Effector memory CD4-positive, alpha-beta T cell (primary cell): ENCODE measurements around the gene PI16.

ENCODE experiments used
- DNase-seq, 3 donors: peaks; one replicate each; pipeline ENCODE4 v3.0.0-alpha.2; 2020
- H3K27ac ChIP-seq: 2 replicates; pipeline ENCODE4 v1.7.0; 2013; ENCODE audit warnings: mild to moderate bottlenecking, low read length, moderate library complexity; ENCODE audit not compliant: insufficient read depth, poor library complexity, severe bottlenecking
- H3K27me3 ChIP-seq: replicated peaks from 2 replicates; pipeline ENCODE4 v1.7.0; 2013; ENCODE audit warnings: mild to moderate bottlenecking, low read length; ENCODE audit not compliant: insufficient read depth, control insufficient read depth, poor library complexity, severe bottlenecking
- H3K36me3 ChIP-seq: 2 replicates; pipeline ENCODE4 v1.7.0; 2013; ENCODE audit warnings: mild to moderate bottlenecking, low read length, moderate library complexity; ENCODE audit not compliant: control insufficient read depth, insufficient read depth
- H3K4me1 ChIP-seq: 2 replicates; pipeline ENCODE4 v1.7.0; 2013; ENCODE audit warnings: low read length, mild to moderate bottlenecking; ENCODE audit not compliant: control insufficient read depth, insufficient read depth, poor library complexity, severe bottlenecking
- H3K4me3 ChIP-seq: 2 replicates; pipeline ENCODE4 v1.7.0; 2013; ENCODE audit warnings: low read length, low read depth, mild to moderate bottlenecking; ENCODE audit not compliant: insufficient read depth, poor library complexity, severe bottlenecking
- H3K9me3 ChIP-seq: 2 replicates; pipeline ENCODE4 v1.7.0; 2013; ENCODE audit warnings: mild to moderate bottlenecking, low read length, moderate library complexity; ENCODE audit not compliant: control insufficient read depth

PI16 gene

GRCh38 chr6:36927691-36928546 lies 26.6 kb upstream of the PI16 start:
- Histone ChIP-seq H3K4me3 (no peak overlapping the region), H3K27me3 (no peaks in the 10 kb centered on the region), H3K4me1 (no peaks in the 10 kb centered on the region), H3K36me3 (peaks cover 18% of the 10 kb centered on the region), H3K27ac (no peak overlapping the region), H3K9me3 (no peaks in the 10 kb centered on the region)
- no peak for DNase-seq

- no peak overlapping the region for H3K27ac ChIP-seq
- H3K4me1 ChIP-seq, result no peaks in the 10 kb centered on the region
- H3K4me3 ChIP-seq, result no peak overlapping the region
- DNase-seq, result no peak
- H3K9me3 ChIP-seq, result no peaks in the 10 kb centered on the region
- H3K36me3 ChIP-seq, result peaks cover 13% of the 10 kb centered on the region
- H3K27me3 ChIP-seq, result no peaks in the 10 kb centered on the region
These were observed 26.0 kb upstream of the PI16 start for GRCh38 chr6:36928547-36928918.

- Histone ChIP-seq H3K9me3 (no peaks in the 10 kb centered on the region), H3K4me1 (no peaks in the 10 kb centered on the region), H3K27me3 (no peaks in the 10 kb centered on the region), H3K4me3 (no peak overlapping the region), H3K27ac (no peak overlapping the region), H3K36me3 (peaks cover 7% of the 10 kb centered on the region)
- no peak for DNase-seq
These were observed 25.4 kb upstream of the PI16 start for GRCh38 chr6:36929152-36929551.

DNA sequence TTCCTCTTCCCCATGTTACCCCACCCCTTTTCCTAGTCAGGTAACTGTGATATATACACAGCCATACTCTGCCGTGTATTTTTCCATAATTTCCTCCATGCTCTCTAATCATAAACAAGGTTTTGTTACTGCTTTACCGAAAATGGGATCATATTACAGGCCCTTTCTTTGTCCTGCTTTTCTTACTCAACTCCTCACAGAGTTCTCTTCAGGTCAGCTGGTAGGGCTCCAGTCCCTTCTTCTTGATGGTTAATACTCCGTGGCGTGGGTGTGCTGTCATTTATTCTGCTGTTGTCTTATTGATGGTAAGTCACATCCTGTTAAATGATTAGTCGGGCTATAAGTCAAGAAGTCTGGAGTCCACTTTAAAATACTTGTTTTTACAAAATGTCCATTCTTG lies 24.9 kb upstream of the PI16 start:
- Histone ChIP-seq H3K27ac (no peak overlapping the region), H3K36me3 (peaks cover 4% of the 10 kb centered on the region), H3K4me1 (no peaks in the 10 kb centered on the region), H3K4me3 (no peak overlapping the region), H3K9me3 (no peaks in the 10 kb centered on the region), H3K27me3 (no peaks in the 10 kb centered on the region)
- no peak for DNase-seq

- no peaks in the 10 kb centered on the region for H3K9me3 ChIP-seq
- H3K27me3 ChIP-seq, result no peaks in the 10 kb centered on the region
- no peaks in the 10 kb centered on the region for H3K36me3 ChIP-seq
- no peaks in the 10 kb centered on the region for H3K4me1 ChIP-seq
- H3K4me3 ChIP-seq, result no peak overlapping the region
- no peak overlapping the region for H3K27ac ChIP-seq
- DNase-seq, result no peak
These were observed 24.1 kb upstream of the PI16 start for GRCh38 chr6:36930483-36930882.

DNA sequence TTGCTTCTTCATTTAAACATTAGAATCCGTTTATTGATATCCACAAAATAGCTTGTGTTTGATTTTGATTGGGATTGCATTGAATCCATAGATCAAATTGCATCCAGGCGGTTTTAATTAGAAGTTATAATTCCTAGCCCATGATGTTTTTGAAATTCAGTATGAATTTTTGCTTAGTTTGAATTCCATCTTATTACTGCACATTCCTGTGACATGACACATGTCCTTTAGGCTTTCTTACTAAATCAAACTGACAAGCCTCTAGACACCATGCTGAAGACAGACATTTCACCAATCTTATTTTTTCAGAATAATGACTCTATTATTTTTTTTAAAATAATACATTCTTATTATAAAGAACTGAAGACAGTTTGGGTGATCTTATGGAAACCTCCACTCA lies 21.4 kb upstream of the PI16 start:
- Histone ChIP-seq H3K9me3 (no peaks in the 10 kb centered on the region), H3K27me3 (no peaks in the 10 kb centered on the region), H3K36me3 (no peaks in the 10 kb centered on the region), H3K4me3 (no peak overlapping the region), H3K27ac (no peak overlapping the region), H3K4me1 (no peaks in the 10 kb centered on the region)
- DNase-seq, result no peak

- no peaks in the 10 kb centered on the region for H3K4me1 ChIP-seq
- no peak for DNase-seq
- H3K4me3 ChIP-seq, result no peak overlapping the region
- no peak overlapping the region for H3K27ac ChIP-seq
- H3K9me3 ChIP-seq, result no peaks in the 10 kb centered on the region
- no peaks in the 10 kb centered on the region for H3K36me3 ChIP-seq
- H3K27me3 ChIP-seq, result no peaks in the 10 kb centered on the region
These were observed 21.0 kb upstream of the PI16 start for GRCh38 chr6:36933519-36933918.

DNA sequence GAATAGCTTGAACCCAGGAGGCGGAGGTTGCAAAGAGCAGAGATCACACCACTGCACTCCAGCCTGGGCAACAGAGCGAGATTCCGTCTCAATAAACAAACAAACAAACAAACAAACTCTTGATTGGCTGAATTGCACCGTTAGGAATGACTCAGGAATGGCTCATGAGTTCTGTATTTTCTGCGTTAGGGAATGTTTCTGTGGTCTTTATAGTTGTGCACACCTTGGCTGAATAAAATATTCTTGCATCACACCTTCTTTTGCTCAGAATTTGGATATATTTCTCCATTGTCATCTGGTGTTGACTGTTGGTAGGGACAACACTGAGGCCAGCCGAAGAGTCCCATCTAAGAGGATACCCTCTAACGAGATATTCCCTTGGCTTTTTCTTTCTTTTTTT lies 19.6 kb upstream of the PI16 start:
- Histone ChIP-seq H3K4me3 (no peak overlapping the region), H3K9me3 (no peaks in the 10 kb centered on the region), H3K27ac (no peak overlapping the region), H3K4me1 (no peaks in the 10 kb centered on the region), H3K27me3 (no peaks in the 10 kb centered on the region), H3K36me3 (no peaks in the 10 kb centered on the region)
- DNase-seq, result no peak

GRCh38 chr6:36936824-36937223 lies 17.7 kb upstream of the PI16 start:
- no peak overlapping the region for H3K4me3 ChIP-seq
- H3K9me3 ChIP-seq, result no peaks in the 10 kb centered on the region
- DNase-seq, result no peak
- no peaks in the 10 kb centered on the region for H3K4me1 ChIP-seq
- H3K36me3 ChIP-seq, result no peaks in the 10 kb centered on the region
- no peaks in the 10 kb centered on the region for H3K27me3 ChIP-seq
- H3K27ac ChIP-seq, result no peak overlapping the region

GRCh38 chr6:36937896-36938295 lies 16.6 kb upstream of the PI16 start:
- no peaks in the 10 kb centered on the region for H3K27me3 ChIP-seq
- no peaks in the 10 kb centered on the region for H3K4me1 ChIP-seq

More at GRCh38 chr6:36937896-36938295, 16.6 kb upstream of the PI16 start:
- no peak for DNase-seq
- Histone ChIP-seq H3K36me3 (no peaks in the 10 kb centered on the region), H3K4me3 (no peak overlapping the region), H3K27ac (no peak overlapping the region), H3K9me3 (no peaks in the 10 kb centered on the region)
